ENCODE results near the gene PRSS53. TPM values are rescaled to one million over a fixed set of nuclear protein-coding genes. Genes with fewer than 3 reads are reported as not detected.

PRSS53 gene
- total RNA-seq, 6 donors from 2014 or later, result 0.91 to 8.4 (median 3.0) TPM

DNA sequence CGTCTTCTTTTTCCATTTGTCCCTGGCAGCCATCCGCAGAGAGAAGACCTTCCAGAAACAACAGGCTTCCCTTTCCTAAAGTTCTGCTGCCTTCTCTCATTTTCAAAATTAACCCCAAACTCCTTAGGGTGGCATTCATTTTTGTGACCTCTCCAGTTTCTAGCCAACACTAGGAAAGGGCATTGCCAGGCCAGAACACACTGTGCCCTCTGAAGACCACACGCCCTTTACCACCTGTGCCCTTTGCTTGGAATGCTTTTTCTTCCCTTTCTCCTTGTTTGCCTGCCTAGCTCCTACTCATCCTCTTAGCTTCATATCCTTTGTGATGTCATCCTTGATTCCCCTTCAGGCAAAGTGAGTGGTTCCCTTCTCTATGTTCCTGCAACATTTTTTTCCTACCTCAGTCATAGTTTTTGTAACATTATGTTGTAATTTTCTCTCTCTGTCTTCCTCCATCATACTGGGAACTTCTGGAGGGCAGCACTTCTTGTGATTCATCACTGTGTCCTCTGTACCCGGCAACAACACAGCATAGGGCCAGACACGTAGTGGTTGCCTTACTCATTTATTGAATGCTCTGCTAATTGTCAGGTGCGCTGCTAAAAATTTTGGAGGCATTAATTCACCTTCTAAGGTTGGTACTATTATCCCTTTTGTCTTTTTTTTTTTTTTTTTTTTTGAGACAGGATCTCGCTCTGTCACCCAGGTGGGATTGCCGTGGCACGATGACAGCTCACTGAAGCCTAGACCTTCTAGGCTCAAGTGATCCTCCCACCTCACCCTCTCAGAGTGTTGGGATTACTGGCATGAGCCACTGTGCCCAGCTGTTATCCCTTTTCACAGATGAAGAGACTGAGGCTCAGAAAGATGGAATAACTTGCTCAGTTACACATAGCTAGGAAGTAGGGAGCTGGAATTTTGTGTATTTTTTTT lies 29.7 kb upstream of the PRSS53 start:
- H3K27me3 ChIP-seq, result no peaks in the 10 kb centered on the region
- H3K9me3 ChIP-seq, result no peaks in the 10 kb centered on the region
- peak overlapping the region; percentile 69 to 98 (median 78) for H3K4me3 ChIP-seq
- peaks cover 21 to 41% (median 28%) of the 10 kb centered on the region in 4 donors for H3K4me1 ChIP-seq
- ATAC-seq (ENCODE audit: low FRiP score in 2 of 2) (peak; percentile 13 to 23), DNase-seq (peak in 1 of 2 donors; percentile 63)
- H3K36me3 ChIP-seq, result peaks cover 18 to 47% (median 31%) of the 10 kb centered on the region in 4 donors
- peak overlapping the region; percentile 95 to 97 (median 97) for H3K27ac ChIP-seq
- WGBS, 2 donors, result 55 to 57% methylated on average over 9 of the region's 9 CpGs
- TF ChIP-seq POLR2A (IDR thresholded peaks at IDR 0.05) (peak in 1 of 4 donors; percentile 32), POLR2AphosphoS5 (IDR thresholded peaks at IDR 0.05) (peak in 1 of 2 donors; percentile 67), EP300 (IDR thresholded peaks at IDR 0.05) (peak in 2 of 4 donors; percentile 7 to 50)
- TF ChIP-seq, protein P1, sequence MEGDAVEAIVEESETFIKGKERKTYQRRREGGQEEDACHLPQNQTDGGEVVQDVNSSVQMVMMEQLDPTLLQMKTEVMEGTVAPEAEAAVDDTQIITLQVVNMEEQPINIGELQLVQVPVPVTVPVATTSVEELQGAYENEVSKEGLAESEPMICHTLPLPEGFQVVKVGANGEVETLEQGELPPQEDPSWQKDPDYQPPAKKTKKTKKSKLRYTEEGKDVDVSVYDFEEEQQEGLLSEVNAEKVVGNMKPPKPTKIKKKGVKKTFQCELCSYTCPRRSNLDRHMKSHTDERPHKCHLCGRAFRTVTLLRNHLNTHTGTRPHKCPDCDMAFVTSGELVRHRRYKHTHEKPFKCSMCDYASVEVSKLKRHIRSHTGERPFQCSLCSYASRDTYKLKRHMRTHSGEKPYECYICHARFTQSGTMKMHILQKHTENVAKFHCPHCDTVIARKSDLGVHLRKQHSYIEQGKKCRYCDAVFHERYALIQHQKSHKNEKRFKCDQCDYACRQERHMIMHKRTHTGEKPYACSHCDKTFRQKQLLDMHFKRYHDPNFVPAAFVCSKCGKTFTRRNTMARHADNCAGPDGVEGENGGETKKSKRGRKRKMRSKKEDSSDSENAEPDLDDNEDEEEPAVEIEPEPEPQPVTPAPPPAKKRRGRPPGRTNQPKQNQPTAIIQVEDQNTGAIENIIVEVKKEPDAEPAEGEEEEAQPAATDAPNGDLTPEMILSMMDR (IDR thresholded peaks at IDR 0.05), result no peak

DNA sequence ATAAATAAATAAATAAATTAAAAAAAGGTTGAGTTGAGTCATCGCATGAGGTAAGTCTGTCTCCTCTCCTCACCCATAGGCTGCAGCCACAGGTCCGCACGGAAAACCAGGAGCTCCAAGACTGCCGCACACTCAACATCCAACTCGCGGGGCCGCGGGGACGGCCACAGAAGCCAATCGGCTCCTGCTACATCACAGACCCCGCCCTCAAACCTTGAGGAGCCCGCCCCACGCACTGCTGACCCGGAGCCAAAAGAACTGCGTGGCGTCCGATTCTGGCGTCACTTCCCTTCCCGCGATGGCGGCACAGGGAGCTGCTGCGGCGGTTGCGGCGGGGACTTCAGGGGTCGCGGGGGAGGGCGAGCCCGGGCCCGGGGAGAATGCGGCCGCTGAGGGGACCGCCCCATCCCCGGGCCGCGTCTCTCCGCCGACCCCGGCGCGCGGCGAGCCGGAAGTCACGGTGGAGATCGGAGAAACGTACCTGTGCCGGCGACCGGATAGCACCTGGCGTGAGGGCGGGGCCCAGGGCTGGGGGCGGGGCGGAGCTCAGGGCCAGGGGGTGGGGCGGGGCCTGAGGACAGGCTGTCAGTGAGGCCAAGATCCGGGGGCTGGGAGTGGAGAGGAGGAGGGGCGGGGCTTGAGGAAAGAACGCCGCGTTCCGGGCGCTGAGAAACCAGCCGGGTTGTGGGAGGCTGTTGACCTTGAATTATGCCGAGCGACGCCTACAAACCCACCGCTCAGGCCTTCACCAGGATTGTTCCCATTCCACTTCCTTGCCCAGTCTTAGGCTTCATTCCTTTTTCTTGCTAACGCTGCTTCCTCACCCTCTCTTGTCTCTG lies 28.9 kb upstream of the PRSS53 start, which contains the start of gene KAT8:
KAT8 (plus strand) TSS at position 281 of the 839 bp plus-strand sequence; CDS start at position 299, 18 bp downstream.
- H3K4me3 ChIP-seq, result peak within 1 kb of the TSS; percentile 69 to 98 (median 78)
- peaks cover 21 to 50% (median 33%) of the 10 kb centered on the region in 4 donors for H3K4me1 ChIP-seq
- 0 to 1% methylated on average over 22 of the region's 68 CpGs for WGBS, 2 donors
- peak; percentile 98 to 99 for DNase-seq
- no peaks in the 10 kb centered on the region for H3K9me3 ChIP-seq
- peak within 1 kb of the TSS; percentile 95 to 97 (median 97) for H3K27ac ChIP-seq
- peak; percentile 96 to 98 for ATAC-seq (ENCODE audit: low FRiP score in 2 of 2)
- peaks cover 18 to 42% (median 29%) of the 10 kb centered on the region in 4 donors for H3K36me3 ChIP-seq
- no peaks in the 10 kb centered on the region for H3K27me3 ChIP-seq
- TF ChIP-seq, protein P1 (IDR thresholded peaks at IDR 0.05), result peak in 2 of 6 experiments; percentile 7 to 16
- peak in 3 of 4 donors; percentile 26 to 71 (median 46) for TF ChIP-seq EP300 (IDR thresholded peaks at IDR 0.05)
- peak in 3 of 4 donors; percentile 53 to 95 (median 93) for TF ChIP-seq POLR2A (IDR thresholded peaks at IDR 0.05)
- TF ChIP-seq POLR2AphosphoS5 (IDR thresholded peaks at IDR 0.05), result peak; percentile 94 to 97

DNA sequence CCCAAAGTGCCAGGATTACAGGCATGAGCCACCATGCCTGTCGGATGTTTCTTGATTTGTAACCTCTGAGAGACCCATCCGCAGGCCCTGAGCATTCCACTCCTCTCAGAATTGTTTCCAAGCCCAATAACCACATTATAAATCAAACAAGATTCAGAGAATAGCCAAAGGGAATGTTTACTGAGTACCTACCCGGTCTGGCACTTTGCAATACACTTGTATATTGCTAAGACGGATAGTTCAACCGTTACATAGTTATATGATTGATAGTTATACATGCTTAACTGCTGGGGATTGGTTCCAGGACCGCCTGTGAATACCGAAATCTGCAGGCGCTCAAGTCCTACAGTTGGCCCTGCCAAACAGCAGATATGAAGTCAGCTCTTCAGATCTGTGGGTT lies 25.7 kb upstream of the PRSS53 start:
- H3K36me3 ChIP-seq, result peaks cover 11 to 42% (median 32%) of the 10 kb centered on the region in 4 donors
- WGBS, 2 donors, result 80 to 83% methylated on average over 8 of the region's 8 CpGs
- ATAC-seq (ENCODE audit: low FRiP score in 2 of 2), result no peak
- no peaks in the 10 kb centered on the region for H3K27me3 ChIP-seq
- H3K4me1 ChIP-seq, result peaks cover 21 to 53% (median 28%) of the 10 kb centered on the region in 4 donors
- TF ChIP-seq POLR2A (IDR thresholded peaks at IDR 0.05), result no peak
- TF ChIP-seq POLR2AphosphoS5 (IDR thresholded peaks at IDR 0.05), result no peak
- TF ChIP-seq, protein P1 (IDR thresholded peaks at IDR 0.05), result no peak
- no peak for TF ChIP-seq EP300 (IDR thresholded peaks at IDR 0.05)
- H3K9me3 ChIP-seq, result no peaks in the 10 kb centered on the region
- no peak overlapping the region for H3K4me3 ChIP-seq
- DNase-seq, result no peak
- H3K27ac ChIP-seq, result peak overlapping the region in 3 of 4 donors; percentile 60 to 84 (median 64)

All from upper lobe of left lung (tissue), 6 donors.